Myocyte (in vitro differentiated cells): Measurements from ENCODE around the gene EXPH5. TPM values are rescaled to one million over a fixed set of nuclear protein-coding genes. Genes with fewer than 3 reads are reported as not detected.

ENCODE experiments used
- DNase-seq: peaks from one replicate; pipeline ENCODE4 v3.0.0-alpha.2; 2012; ENCODE audit warnings: low read depth
- total RNA-seq: library from RNA; depleted of rRNA; stranded (reverse); fragments of >200 nt; gene quantifications from 2 replicates; pipeline ENCODE4 v1.2.3, GENCODE V29; 2014

EXPH5 gene
- total RNA-seq, 1 donor from 2014 or later = 1.3 TPM

DNA sequence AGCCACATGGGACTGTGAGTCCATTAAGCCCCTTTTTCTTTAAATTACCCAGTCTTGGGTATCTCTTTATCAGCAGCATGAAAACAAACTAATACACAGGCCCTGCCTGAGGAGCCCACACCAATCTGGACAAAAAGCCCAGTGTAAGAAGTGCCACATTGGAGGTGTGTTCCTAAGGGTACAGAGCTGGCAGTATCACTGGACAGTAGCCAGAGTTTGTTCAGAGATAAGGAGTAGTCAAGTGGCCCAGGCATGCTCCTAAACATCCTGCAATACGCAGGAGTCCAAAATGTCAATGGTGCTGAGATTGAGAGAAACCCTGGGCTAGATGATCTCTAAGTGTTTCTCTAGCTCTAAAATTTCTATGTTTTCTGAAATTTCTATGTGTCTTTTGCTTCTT lies 68.4 kb downstream of the EXPH5 start:
- no peak for DNase-seq

DNA sequence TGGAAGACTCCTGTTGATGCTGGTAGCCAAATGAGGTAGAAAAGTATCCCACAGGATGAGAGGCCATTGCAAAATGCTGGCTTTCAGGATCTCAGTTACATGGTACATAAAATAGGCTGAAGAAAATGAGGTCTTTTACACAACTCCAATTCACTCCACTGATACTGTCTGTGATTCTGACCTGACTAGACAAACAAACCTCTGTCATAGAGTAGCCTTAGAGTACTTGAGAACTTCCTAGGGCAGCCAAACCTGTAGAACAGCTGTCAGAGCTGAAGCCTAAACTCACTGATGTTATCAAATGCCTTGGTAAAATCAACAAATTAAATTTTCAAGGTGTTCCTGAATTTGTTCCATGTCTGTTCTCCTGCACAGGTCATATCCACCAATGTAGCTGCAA lies 69.1 kb downstream of the EXPH5 start:
- DNase-seq = no peak

GRCh38 chr11:108522318-108522717 lies 71.2 kb downstream of the EXPH5 start:
- DNase-seq = no peak

GRCh38 chr11:108518581-108518980 lies 75.0 kb downstream of the EXPH5 start:
- DNase-seq = no peak

DNA sequence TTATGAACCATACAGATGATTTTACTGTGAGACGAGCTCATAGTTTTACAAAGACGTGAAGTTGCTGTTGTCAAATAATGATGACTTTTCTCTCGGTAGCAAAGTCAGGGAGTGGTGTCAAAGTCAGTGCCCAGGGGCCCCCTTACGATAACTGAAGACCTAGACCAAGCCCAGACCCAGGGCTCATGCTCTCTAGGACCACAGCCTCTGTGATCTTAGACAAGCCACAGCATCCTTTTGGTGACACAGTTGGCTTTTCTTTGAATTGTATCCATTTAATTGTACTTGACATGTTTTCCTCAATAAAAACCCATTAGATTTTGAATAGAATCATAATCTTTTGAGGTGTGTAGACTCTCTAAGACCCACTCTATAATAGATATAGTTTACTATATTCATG lies 77.4 kb downstream of the EXPH5 start:
- no peak for DNase-seq

GRCh38 chr11:108512708-108513107 lies 80.9 kb downstream of the EXPH5 start:
- DNase-seq = no peak

DNA sequence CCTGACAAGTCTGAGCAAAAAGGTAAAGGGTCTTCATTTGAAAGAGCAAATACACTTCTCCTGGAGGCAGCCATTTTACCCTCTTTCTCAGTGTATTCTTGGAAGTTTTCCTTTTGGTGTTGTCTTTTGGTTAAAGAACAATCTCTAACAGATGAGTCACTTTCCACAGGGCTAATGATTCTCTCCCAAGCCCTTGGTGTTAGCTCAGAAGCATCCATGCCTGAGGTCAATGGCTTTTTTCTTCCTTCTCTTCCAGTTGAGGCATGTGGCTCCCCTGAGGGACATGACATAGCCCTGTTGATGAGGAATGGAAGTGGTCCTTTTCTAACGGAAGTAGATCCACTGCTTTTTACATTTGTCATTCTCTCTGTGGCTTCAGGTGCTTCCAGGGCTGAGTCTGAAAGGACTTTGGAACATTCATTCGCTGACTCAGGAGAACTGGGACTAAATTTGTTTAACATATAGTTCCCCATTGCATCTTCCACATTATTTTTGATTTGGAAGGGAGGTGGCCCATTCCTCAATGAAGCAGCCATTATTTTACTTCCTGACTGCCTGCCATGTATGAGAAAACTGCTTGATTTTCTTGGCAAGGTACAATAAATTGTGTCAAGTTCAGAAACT lies 81.6 kb downstream of the EXPH5 start:
- peak; percentile 70 for DNase-seq

DNA sequence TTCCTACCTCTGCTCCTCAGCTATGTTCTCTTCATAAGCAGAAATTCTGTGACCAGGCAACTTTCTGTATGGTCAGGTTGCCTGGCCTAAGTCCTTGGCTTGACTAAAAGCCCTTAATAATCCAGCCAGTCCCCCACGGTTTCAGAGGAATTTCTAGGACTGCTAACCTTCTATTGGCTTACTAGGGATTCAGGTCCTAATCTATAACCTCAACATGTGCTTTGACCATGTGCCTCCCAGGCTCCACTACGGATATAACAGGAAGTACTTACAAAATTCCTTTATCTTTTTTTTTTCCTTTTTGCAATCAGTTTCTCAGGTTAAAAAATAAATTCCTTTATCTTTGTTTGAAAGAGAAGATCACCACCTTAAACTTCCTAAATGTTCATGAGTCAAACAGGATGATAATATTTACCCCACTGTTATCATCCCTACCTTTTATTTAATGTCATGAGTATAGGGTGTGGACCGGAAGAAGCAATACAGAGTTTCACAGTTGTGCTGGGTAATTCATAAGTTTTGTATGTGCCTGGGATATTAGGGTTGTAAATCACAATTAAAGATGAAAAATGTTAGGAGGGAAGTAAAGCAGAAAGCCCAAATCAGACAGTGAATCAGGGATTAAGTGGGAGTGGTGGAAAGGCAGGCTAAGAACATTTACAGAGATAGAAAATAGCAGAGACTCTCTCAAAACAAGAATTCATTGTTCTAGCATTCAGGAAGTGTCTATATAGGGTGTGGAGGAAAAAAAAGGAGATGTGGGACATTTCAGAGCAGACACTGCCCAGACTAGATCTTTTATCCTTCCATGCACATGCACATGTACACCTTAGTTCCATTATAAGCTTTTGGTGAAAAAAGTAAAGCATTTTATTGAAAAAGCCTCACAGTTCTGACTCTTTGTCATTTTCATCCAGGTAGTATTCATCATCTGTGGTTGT lies 84.6 kb downstream of the EXPH5 start:
- DNase-seq = no peak

- peak; percentile 54 for DNase-seq
These were observed 92.2 kb downstream of the EXPH5 start for GRCh38 chr11:108501396-108501795.

DNA sequence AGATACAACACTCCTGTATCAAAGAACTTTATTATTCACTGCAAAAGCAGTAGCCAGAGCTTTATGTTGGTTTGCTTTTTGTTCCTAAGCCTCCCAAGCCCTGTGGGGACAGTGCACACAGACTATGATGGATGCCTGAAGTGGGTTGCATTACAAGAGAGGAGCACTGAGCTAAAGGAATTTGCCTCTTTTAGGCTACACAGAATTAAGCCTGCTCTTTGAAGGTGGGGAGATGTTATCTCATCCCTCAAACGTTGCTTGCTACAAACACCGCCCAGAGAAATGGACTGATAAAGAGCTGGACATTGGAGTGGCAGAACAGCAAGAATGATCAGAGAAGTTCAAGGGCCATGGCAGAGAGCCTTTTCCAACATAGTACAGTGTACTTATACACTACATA lies 92.8 kb downstream of the EXPH5 start:
- no peak for DNase-seq

DNA sequence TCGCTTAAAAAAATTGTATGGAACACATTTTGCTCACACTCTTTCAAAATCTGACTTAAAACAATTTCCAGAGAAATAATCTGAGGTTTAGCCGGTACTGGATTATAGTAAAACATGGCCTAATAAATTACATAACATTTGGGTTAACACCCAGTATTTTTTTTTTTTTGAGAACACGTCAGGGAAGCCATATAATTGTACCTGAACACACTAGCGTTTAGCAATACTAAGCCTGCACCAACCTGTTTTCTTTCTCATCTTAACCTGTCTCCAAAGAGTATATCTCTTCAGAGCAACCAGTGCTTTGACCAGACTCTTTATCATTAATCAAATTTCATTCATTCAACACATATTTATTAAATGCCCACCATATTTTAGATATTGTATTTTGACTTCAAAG lies 93.4 kb downstream of the EXPH5 start:
- DNase-seq = no peak

DNA sequence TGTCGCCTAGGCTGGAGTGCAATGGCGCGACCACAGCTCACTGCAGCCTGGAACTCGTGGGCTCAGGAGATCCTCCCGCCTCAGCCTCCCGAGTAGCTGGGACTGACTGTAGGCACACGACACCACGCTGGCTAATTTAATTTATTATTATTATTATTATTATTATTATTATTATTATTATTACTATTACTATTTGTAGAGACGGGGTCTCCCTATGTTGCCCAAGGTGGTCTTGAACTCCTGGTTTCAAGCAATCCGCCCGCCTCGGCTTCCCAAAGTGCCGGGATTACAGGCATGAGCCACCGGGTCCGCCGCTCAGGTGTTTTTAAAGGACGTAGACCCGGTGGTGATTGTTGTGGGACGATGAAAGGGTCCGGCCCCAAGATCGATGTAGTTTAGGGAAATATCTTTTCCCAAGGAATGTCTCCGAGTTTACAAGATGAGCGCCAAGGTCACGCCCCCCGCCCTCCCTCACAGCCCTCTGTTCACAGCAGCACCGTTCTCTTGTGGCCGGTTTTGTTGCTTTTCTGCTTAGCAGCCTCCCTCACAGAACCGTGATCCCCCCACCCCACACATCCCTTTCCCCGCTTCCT lies 94.7 kb downstream of the EXPH5 start:
- no peak for DNase-seq

DNA sequence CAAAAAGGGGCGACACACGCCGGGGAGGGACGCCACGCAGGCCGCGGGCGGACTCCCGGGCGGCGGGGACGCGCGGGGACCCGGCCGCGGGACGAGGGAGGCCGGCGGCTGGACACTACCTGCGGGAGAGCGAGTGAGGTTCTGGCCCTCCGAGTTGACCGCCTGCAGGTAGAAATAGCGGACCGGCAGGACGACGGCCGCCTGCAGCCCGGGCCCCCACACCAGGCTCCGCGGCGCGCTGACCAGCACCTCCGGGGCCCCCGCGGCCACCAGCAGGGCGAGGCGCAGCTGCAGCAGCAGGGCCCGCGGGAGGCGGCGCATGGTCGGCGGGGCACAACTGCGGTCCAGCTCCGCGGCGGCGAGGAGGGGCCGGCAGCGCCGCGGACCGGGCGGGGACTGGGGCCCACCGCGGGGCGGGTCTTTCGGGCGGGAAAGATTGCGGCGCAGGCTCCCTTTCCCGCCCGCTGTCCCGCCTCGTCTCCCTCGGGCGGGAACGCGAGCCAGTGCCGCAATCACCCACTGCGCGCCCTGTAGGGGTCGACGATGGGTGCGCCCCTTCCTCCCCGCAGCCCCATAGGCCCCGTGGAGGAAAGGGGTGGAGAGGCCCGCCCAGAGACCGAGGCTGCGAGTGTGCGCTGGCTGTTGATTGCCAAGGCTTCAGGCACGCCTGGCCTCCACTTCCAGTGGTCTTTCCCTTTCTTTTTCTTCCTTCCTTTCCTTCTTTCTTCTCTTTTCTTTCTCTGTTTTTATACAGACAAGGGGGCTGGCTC lies 95.3 kb downstream of the EXPH5 start, which contains the start of gene POGLUT3:
Gene POGLUT3 (minus strand): TSS at position 339 of the 770 bp plus-strand sequence. CDS start 18 bp downstream, at position 321.
- peak; percentile 75 for DNase-seq

DNA sequence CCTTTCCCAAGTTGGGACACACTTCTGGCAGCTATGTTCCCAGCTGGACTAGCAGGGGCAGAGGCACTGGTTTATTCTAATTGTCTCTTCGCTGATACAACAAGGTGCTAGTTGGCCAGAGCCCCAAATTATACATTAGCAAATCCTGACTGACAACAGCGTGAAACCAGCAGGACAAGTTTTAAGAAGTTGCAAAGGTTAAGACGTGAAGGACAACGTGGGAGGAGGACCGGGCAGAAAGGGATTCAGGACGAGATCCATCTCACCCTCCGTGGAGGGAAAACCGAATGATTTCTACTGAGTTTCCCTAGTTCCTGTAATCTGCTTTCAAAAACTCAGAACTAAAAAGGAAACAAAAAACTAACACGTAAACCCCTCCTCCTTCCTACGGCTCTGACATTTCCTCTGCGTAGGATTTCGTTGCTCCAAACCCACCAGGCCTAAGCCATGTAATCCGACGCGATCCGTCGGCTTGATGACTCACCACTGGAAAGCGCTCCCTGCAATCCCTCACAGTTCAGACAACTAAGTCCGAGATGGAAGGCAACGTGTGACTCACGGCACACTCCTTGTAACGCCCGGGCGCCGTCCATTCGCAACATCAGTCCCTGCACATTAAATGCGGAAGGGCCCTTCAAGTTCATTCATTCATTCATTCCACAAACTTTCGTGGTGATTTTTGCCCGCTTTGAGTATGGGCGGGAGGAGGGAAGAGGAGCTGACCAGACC lies 96.1 kb downstream of the EXPH5 start:
- peak; percentile 98 for DNase-seq

- peak; percentile 45 for DNase-seq
These were observed 96.8 kb downstream of the EXPH5 start for GRCh38 chr11:108496643-108497256.

DNA sequence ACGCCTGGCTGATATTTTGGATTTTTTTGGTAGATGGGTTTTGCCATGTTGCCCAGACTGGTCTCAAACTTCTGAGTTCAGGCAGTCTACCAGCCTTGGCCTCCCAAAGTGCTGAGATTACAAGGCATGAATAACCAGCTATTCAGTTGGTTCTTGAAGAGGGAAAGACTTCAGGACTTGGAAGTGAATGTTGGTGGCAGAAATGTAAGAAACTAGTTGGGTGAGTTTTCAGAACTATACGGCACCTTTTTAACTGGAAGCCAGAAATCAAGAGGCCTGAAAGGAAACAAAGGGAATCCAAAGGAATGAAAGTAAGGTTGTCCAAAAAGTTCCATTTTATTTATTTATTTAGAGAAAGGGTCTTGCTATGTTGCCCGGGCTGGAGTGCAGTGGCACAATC lies 98.2 kb downstream of the EXPH5 start:
- DNase-seq = no peak

- DNase-seq = no peak
These were observed 99.4 kb downstream of the EXPH5 start for GRCh38 chr11:108494182-108494581.

DNA sequence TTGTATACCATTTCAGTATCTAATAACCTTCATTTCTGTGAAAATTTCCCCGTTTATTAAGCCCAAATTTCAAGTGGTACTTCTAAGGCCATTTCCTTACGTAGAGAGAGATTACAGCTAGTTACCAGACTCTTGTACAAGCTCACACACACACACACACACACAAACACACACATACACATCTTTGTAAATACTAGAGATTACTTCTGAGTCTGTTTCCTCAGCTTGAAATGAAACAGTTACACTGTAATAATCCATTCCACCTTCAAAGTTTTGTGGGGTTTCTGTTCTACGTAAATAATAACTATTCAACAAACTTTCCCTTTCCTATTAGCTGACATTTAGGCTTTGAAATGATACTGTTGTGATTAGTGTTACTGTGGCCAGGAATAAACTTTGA lies 101.6 kb downstream of the EXPH5 start:
- no peak for DNase-seq

DNA sequence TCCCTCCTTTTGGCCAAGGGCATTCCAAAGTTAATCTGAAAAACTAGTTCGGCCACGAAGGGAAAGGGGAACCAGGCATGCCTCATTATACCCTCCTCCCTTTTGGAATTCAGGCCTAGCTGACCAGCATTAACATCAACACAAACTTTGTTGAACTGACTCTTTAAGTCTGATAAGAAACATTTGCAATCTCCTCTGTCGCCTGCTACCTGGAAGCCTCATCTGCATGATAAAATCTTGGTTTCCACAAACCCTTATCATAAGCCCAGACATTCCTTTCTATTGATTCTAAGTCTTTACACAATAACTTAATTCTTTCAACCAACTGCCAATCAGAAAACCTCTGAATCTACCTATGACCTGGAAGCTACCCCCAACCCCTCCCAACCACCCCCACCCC lies 106.7 kb downstream of the EXPH5 start:
- DNase-seq = no peak

DNA sequence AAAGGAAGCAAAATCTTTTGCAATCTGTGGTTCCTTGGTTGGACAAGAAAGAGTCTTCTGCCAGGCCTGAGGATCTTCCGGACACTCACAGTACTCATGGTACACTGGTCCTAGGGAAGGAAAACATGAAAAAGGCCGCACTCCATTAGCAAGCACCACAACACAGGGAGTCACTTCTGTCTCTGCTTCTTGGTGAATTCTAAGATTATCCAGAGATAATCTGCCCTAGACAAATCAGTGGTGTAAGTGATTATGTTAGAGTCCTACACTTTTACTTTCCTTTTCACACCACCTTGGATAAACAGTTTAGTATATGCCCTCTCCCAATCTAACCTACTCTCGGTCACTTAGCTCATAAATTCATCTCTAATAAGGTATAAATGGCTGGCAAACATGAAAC lies 107.2 kb downstream of the EXPH5 start:
- DNase-seq = no peak
